DND-41 (cell line): ENCODE measurements around the gene TECPR2.

Experiments
- CTCF ChIP-seq: IDR thresholded peaks from 2 replicates; pipeline ENCODE4 v1.5.1; 2012; ENCODE audit warnings: borderline replicate concordance, low read length, moderate library complexity, mild to moderate bottlenecking; ENCODE audit not compliant: poor library complexity, severe bottlenecking; ENCODE audit errors: extremely low read depth
- EZH2 ChIP-seq: IDR thresholded peaks from 3 replicates; pipeline ENCODE4 v1.6.1; 2012; ENCODE audit warnings: borderline replicate concordance, low read depth, mild to moderate bottlenecking, moderate library complexity, low read length, inconsistent platforms; ENCODE audit not compliant: severe bottlenecking

GRCh38 chr14:102512793-102513300 lies 150.1 kb downstream of the TECPR2 start:
- TF ChIP-seq EZH2, result no peak
- TF ChIP-seq CTCF, result no peak
